Measurements from ENCODE around the gene ADGRD2. TPM values are rescaled to one million over a fixed set of nuclear protein-coding genes. Genes with fewer than 3 reads are reported as not detected.
A peak's percentile ranks its signal among the peaks of the same experiment; 100 is the strongest.

The ADGRD2 gene
- total RNA-seq, 1 experiment from 2014 or later = not detected

- in situ Hi-C loops (cut with HindIII; ENCODE audit: low pct_unique_long_range_greater_than_20kb, low sequenced_read_pairs) = no loop called here
- DNase-seq (ENCODE audit: low read depth) = no peak
Observed at GRCh38 chr9:124513376-124513994, 63.2 kb downstream of the ADGRD2 start.

GRCh38 chr9:124514125-124514524, 63.9 kb downstream of the ADGRD2 start:
- in situ Hi-C loops (cut with HindIII; ENCODE audit: low pct_unique_long_range_greater_than_20kb, low sequenced_read_pairs) = no loop called here

GRCh38 chr9:124514874-124515273, 64.6 kb downstream of the ADGRD2 start:
- DNase-seq (ENCODE audit: low read depth) = no peak
- in situ Hi-C loops (cut with HindIII; ENCODE audit: low pct_unique_long_range_greater_than_20kb, low sequenced_read_pairs) = no loop called here

More at GRCh38 chr9:124514125-124514524, 63.9 kb downstream of the ADGRD2 start:
- no peak for DNase-seq (ENCODE audit: low read depth)

- in situ Hi-C loops (cut with HindIII; ENCODE audit: low pct_unique_long_range_greater_than_20kb, low sequenced_read_pairs) = no loop called here
- DNase-seq (ENCODE audit: low read depth) = no peak
Observed at GRCh38 chr9:124517600-124517999, 67.3 kb downstream of the ADGRD2 start.

- in situ Hi-C loops (cut with HindIII; ENCODE audit: low pct_unique_long_range_greater_than_20kb, low sequenced_read_pairs) = no loop called here
- no peak for DNase-seq (ENCODE audit: low read depth)
Observed at GRCh38 chr9:124518116-124518515, 67.9 kb downstream of the ADGRD2 start.

GRCh38 chr9:124520206-124520596, 70.0 kb downstream of the ADGRD2 start:
- in situ Hi-C loops (cut with HindIII; ENCODE audit: low pct_unique_long_range_greater_than_20kb, low sequenced_read_pairs) = no loop called here
- no peak for DNase-seq (ENCODE audit: low read depth)

GRCh38 chr9:124521142-124521541, 70.9 kb downstream of the ADGRD2 start:
- in situ Hi-C loops (cut with HindIII; ENCODE audit: low pct_unique_long_range_greater_than_20kb, low sequenced_read_pairs) = no loop called here
- no peak for DNase-seq (ENCODE audit: low read depth)

- in situ Hi-C loops (cut with HindIII; ENCODE audit: low pct_unique_long_range_greater_than_20kb, low sequenced_read_pairs) = no loop called here
- DNase-seq (ENCODE audit: low read depth) = no peak
Observed at GRCh38 chr9:124522121-124523098, 72.2 kb downstream of the ADGRD2 start.

GRCh38 chr9:124526174-124526573, 75.9 kb downstream of the ADGRD2 start:
- DNase-seq (ENCODE audit: low read depth) = no peak
- in situ Hi-C loops (cut with HindIII; ENCODE audit: low pct_unique_long_range_greater_than_20kb, low sequenced_read_pairs) = no loop called here

- DNase-seq (ENCODE audit: low read depth) = peak; percentile 10
- in situ Hi-C loops (cut with HindIII; ENCODE audit: low pct_unique_long_range_greater_than_20kb, low sequenced_read_pairs) = no loop called here
Observed at GRCh38 chr9:124527781-124528180, 77.5 kb downstream of the ADGRD2 start.

Other genes with a start within 250 kb of the ADGRD2 start
- gene NEK6, start 192.5 kb upstream of the ADGRD2 start, total RNA-seq (2014; rRNA removed; shearing (Covaris generic); ENCODE audit: low replicate concordance) = 119 and 135 TPM in 2 replicates
- 106 and 142 TPM in 2 replicates for gene PSMB7, start 35.0 kb upstream of the ADGRD2 start, total RNA-seq (2014; rRNA removed; shearing (Covaris generic); ENCODE audit: low replicate concordance)
- not detected in 2 replicates for gene NR5A1, start 56.9 kb downstream of the ADGRD2 start, total RNA-seq (2014; rRNA removed; shearing (Covaris generic); ENCODE audit: low replicate concordance)